Vagina (tissue), 2 donors: ENCODE data around the gene TSPAN32.

Source experiments
- CTCF ChIP-seq, 3 experiments: fragments of 450-650 bp in 2 of 3; fragments of 200-600 bp in 1 of 3; sonication (generic) in 1 of 3; IDR thresholded peaks; one replicate each; pipeline ENCODE4 v1.5.1; 2017 to 2019; ENCODE audit warnings: antibody characterized with exemption in 3 of 3, mild to moderate bottlenecking in 2 of 3, moderate library complexity in 2 of 3
- POLR2A ChIP-seq, 2 donors: fragments of 450-650 bp; IDR thresholded peaks; one replicate each; pipeline ENCODE4 v1.6.1; 2017; ENCODE audit warnings: antibody characterized with exemption in 2 of 2, mild to moderate bottlenecking in 2 of 2, moderate library complexity in 2 of 2

DNA sequence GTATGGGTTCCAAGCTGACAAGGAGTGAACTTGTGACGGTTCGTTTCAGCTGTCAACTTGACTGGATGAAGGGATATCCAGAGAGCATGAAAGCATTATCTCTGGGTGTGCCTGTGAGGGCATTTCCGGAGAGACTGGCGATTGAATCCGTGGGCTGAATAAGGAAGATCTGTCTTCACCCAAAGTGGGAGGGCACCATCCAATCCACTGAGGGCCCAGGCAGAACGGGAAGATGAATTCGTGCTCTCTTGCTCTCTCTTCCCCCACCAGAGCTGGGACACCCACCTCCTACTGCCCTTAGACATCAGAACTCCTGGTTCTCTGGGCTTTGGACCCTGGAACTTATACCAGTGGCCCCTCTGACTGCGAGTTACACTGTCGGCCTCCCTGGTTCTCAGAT lies 59.8 kb downstream of the TSPAN32 start:
- TF ChIP-seq CTCF (IDR thresholded peaks at IDR 0.05) (no peak), POLR2A (IDR thresholded peaks at IDR 0.05) (no peak)
